Progenitor cell of endocrine pancreas (in vitro differentiated cells): ENCODE measurements around the gene GPRC5D. TPM values are rescaled to one million over a fixed set of nuclear protein-coding genes. Genes with fewer than 3 reads are reported as not detected.
A peak's percentile ranks its signal among the peaks of the same experiment; 100 is the strongest.

ENCODE experiments used
- DNase-seq: peaks from one replicate; pipeline ENCODE4 v3.0.0; 2021; ENCODE audit warnings: low spot score; ENCODE audit not compliant: unreplicated experiment
- H3K27ac Mint-ChIP-seq: 2 replicates; pipeline ENCODE4 v1.8.0; 2021; ENCODE audit warnings: mild to moderate bottlenecking, moderate library complexity, mixed read lengths
- H3K27me3 Mint-ChIP-seq: 2 replicates; pipeline ENCODE4 v1.8.0; 2021; ENCODE audit warnings: mixed read lengths
- H3K36me3 Mint-ChIP-seq: 2 replicates; pipeline ENCODE4 v1.8.0; 2022; ENCODE audit warnings: mixed read lengths; ENCODE audit not compliant: insufficient read depth
- H3K4me1 Mint-ChIP-seq: 2 replicates; pipeline ENCODE4 v1.8.0; 2021; ENCODE audit warnings: low read depth, mixed read lengths
- H3K4me3 Mint-ChIP-seq: 2 replicates; pipeline ENCODE4 v1.8.0; 2021; ENCODE audit warnings: low read depth, mild to moderate bottlenecking, moderate library complexity, mixed read lengths
- H3K9me3 Mint-ChIP-seq: 2 replicates; pipeline ENCODE4 v1.8.0; 2021; ENCODE audit warnings: low read depth, mixed read lengths
- CTCF ChIP-seq: fragments of 200-600 bp; sonication (generic); IDR thresholded peaks from one replicate; pipeline ENCODE4 v1.5.0; 2021; ENCODE audit warnings: antibody characterized with exemption, mild to moderate bottlenecking; ENCODE audit not compliant: unreplicated experiment
- total RNA-seq: library from RNA; stranded (reverse); gene quantifications from 2 replicates; pipeline ENCODE4 v1.2.1, GENCODE V29; 2021

GPRC5D gene
- total RNA-seq, 1 donor from 2014 or later = not detected

GRCh38 chr12:12999271-12999958 is 47.4 kb upstream of the GPRC5D start:
- H3K9me3 Mint-ChIP-seq = no peaks in the 10 kb centered on the region
- peaks cover 41% of the 10 kb centered on the region for H3K4me1 Mint-ChIP-seq

GRCh38 chr12:12998248-12998647 is 46.3 kb upstream of the GPRC5D start:
- Mint-ChIP-seq H3K27me3 (peaks cover 16% of the 10 kb centered on the region), H3K27ac (no peak overlapping the region), H3K4me3 (peak overlapping the region; percentile 97), H3K36me3 (peaks cover 8% of the 10 kb centered on the region), H3K4me1 (peaks cover 41% of the 10 kb centered on the region), H3K9me3 (no peaks in the 10 kb centered on the region)
- DNase-seq = no peak
- no peak for TF ChIP-seq CTCF

More at GRCh38 chr12:12999271-12999958, 47.4 kb upstream of the GPRC5D start:
- H3K36me3 Mint-ChIP-seq = no peaks in the 10 kb centered on the region
- peak overlapping the region; percentile 95 for H3K27ac Mint-ChIP-seq
- H3K27me3 Mint-ChIP-seq = peaks cover 23% of the 10 kb centered on the region
- H3K4me3 Mint-ChIP-seq = peak overlapping the region; percentile 97
- DNase-seq = no peak
- no peak for TF ChIP-seq CTCF

GRCh38 chr12:12997734-12998133 is 45.8 kb upstream of the GPRC5D start:
- no peak for DNase-seq
- H3K4me3 Mint-ChIP-seq = peak overlapping the region; percentile 97
- peaks cover 11% of the 10 kb centered on the region for H3K27me3 Mint-ChIP-seq
- H3K9me3 Mint-ChIP-seq = no peaks in the 10 kb centered on the region
- no peak overlapping the region for H3K27ac Mint-ChIP-seq
- no peak for TF ChIP-seq CTCF
- H3K4me1 Mint-ChIP-seq = peaks cover 42% of the 10 kb centered on the region
- H3K36me3 Mint-ChIP-seq = peaks cover 8% of the 10 kb centered on the region

DNA sequence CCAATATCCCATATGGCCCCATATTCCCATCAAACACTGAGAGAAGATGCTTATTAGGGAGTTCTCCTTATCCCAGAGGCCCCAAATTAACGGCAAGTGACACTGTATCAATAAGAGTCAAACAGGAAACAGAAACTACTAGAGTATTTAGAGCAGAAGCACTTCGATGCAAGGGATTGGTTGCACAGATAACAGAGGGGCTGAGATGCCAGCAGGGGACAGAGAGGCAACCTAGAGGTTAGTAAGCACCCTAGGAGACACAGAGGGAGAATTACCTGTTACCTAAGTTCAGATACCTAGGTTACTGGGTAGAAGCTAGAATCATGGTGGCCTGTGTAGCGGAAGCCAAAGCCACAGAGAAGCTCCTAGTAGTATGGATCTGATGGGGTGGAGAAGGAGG is 45.2 kb upstream of the GPRC5D start:
- H3K9me3 Mint-ChIP-seq = no peaks in the 10 kb centered on the region
- H3K4me3 Mint-ChIP-seq = peak overlapping the region; percentile 18
- peaks cover 5% of the 10 kb centered on the region for H3K27me3 Mint-ChIP-seq
- H3K36me3 Mint-ChIP-seq = peaks cover 8% of the 10 kb centered on the region
- TF ChIP-seq CTCF = no peak
- H3K27ac Mint-ChIP-seq = peak overlapping the region; percentile 22
- DNase-seq = no peak
- peaks cover 43% of the 10 kb centered on the region for H3K4me1 Mint-ChIP-seq

DNA sequence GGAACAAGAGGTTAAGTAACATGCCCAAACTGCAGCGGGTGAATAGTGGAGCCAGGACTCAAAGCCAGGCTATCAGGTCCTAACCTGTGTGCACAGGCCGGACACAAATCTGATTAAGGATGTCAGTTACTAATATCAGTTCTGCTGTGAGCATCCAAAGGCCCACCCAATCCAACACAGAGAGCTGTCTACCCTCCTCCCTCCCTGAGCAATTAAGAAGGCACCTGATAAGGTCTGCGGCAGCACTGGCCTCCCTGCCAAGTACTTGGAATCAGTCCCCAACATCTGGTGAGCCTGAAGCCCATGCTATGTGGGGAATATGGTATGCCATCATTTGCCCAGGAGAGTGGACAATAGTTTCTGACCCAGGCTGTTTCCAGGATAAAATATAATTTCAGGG is 44.2 kb upstream of the GPRC5D start:
- Mint-ChIP-seq H3K36me3 (peaks cover 10% of the 10 kb centered on the region), H3K4me1 (peaks cover 45% of the 10 kb centered on the region), H3K4me3 (no peak overlapping the region), H3K27ac (no peak overlapping the region), H3K27me3 (no peaks in the 10 kb centered on the region), H3K9me3 (no peaks in the 10 kb centered on the region)
- DNase-seq = no peak
- TF ChIP-seq CTCF = no peak
